Skeletal muscle tissue (tissue), 4 donors: ENCODE data around the gene LCN10. TPM values are rescaled to one million over a fixed set of nuclear protein-coding genes. Genes with fewer than 3 reads are reported as not detected.
"Not testable (repeated sequence)": the region's sequence is repeated elsewhere in the genome, so short reads cannot be mapped to it uniquely, and the experiment has no call there.

ENCODE experiments used
- H3K27ac ChIP-seq: one replicate; pipeline ENCODE4 v1.7.0; 2013; ENCODE audit warnings: mild to moderate bottlenecking, low read depth, low read length, inconsistent platforms
- H3K27me3 ChIP-seq, 3 donors: one replicate each; pipeline ENCODE4 v1.7.0; 2013; ENCODE audit warnings: low read length in 3 of 3; ENCODE audit not compliant: control insufficient read depth in 3 of 3, insufficient read depth in 3 of 3
- H3K36me3 ChIP-seq, 3 donors: one replicate each; pipeline ENCODE4 v1.7.0; 2013; ENCODE audit warnings: low read length in 3 of 3; ENCODE audit not compliant: control insufficient read depth in 3 of 3, insufficient read depth in 3 of 3
- H3K4me1 ChIP-seq, 3 donors: one replicate each; pipeline ENCODE4 v1.7.0; 2013; ENCODE audit warnings: low read length in 3 of 3, mild to moderate bottlenecking in 3 of 3; ENCODE audit not compliant: control insufficient read depth in 3 of 3, insufficient read depth in 3 of 3
- H3K4me3 ChIP-seq, 3 donors: one replicate each; pipeline ENCODE4 v1.7.0; 2013; ENCODE audit warnings: low read length in 3 of 3
- H3K9ac ChIP-seq, 3 donors: one replicate each; pipeline ENCODE4 v1.7.0; 2013; ENCODE audit warnings: low read length in 3 of 3, mild to moderate bottlenecking in 3 of 3, moderate library complexity in 2 of 3, low read depth in 1 of 3
- H3K9me3 ChIP-seq, 3 donors: one replicate each; pipeline ENCODE4 v1.7.0; 2013; ENCODE audit warnings: low read length in 3 of 3; ENCODE audit not compliant: control insufficient read depth in 3 of 3
- total RNA-seq: library from RNA; depleted of rRNA; stranded (reverse); fragments of >200 nt; gene quantifications from one replicate; pipeline ENCODE4 v1.2.3, GENCODE V29; 2014
- donor health status: Osteomylitis.

The LCN10 gene
- total RNA-seq, 1 donor from 2014 or later = 2.1 TPM

DNA sequence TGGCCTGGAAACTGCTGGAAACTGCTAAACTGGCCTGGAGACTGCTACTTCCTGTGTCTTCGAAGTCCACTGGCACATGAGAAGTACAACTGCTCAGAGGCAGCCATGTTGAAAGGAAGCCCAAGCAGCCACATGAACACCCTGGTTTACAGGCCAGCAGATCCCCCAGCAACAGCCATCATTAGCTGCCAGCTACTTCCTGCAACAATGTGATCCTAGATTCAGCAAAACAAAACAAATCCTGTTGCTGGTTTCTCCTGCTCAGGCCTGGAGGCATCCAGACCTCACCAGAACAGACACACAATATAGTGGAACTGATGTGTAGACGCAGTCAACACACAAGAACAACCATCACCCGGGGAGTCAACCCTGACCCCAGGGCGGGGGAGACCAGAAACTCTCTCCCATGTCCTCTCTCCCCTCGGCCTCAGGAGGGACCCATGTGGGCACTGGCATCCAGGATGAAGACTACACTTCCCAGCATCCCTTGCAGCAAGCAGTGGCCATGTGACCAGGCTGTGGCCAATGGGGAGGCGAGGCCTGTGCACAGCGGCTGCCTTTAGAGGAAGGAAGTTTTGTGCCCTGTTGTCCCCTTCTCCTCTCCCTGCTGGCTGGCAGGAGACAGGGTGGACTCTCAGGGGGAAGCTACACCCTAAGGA lies 30.8 kb upstream of the LCN10 start:
- no peak overlapping the region for H3K27ac ChIP-seq
- no peak overlapping the region for H3K9ac ChIP-seq
- peaks cover 0 to 10% (median 0%) of the 10 kb centered on the region in 3 donors for H3K27me3 ChIP-seq
- peaks cover 0 to 3% (median 0%) of the 10 kb centered on the region in 3 donors for H3K36me3 ChIP-seq
- H3K4me3 ChIP-seq = no peak overlapping the region
- H3K9me3 ChIP-seq = peaks cover 0 to 7% (median 3%) of the 10 kb centered on the region in 3 donors
- peaks cover 0 to 3% (median 2%) of the 10 kb centered on the region in 3 donors for H3K4me1 ChIP-seq

DNA sequence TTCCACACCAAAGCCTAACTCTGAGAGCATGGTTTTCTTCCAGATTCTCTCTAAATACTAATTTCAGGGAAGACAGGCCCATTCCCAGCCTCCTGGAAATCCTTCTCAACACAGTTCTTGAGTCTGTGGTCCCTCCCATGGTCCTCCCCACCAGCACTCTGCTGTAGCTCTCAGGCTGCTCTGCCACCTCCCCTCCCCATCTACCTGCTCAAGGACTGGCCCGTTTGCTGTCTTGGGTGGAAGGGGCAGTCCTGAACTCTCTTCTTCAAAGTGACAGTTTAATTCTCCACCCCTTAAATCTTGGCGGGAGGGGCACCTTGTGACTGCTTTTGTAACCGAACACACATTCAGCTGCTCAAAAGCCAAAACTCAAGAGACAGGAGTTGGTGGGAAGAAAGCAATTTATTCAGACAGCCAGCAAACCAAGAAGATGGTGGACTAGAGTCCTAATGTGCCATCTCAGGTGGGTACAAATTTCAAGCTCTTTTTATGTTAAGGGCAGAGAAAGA lies 29.2 kb upstream of the LCN10 start:
- Histone ChIP-seq H3K36me3 (peaks cover 0 to 3% (median 0%) of the 10 kb centered on the region in 3 donors), H3K4me1 (peaks cover 0 to 2% (median 0%) of the 10 kb centered on the region in 3 donors)

DNA sequence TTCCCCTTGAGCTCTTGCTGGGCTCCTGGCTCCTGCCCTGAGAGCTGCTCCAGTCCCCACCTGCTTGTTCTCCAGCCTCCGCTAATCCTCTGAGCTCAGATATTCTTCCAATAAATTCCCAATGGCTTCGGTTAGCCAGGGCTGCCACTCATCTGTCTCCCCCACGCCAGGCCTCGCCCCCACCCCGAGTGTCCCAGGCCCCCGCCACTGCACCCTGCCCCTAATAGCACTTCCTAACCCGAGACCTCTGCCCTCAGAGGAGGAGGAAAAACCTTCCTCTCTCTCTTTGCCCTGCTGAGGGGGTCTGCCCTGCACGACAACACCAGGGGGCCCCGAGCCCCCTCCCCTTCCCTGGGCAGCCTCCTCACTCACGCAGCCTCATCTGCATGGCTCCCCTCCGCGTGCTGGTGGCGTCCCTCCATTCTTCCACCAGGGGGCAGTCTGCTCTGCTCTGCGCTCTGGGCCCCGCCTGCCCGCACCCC lies 27.0 kb upstream of the LCN10 start:
- no peak overlapping the region for H3K9ac ChIP-seq
- peaks cover 0 to 5% (median 4%) of the 10 kb centered on the region in 3 donors for H3K4me1 ChIP-seq
- H3K27me3 ChIP-seq = peaks cover 6 to 8% (median 8%) of the 10 kb centered on the region in 3 donors
- peaks cover 0 to 3% (median 0%) of the 10 kb centered on the region in 3 donors for H3K36me3 ChIP-seq
- no peak overlapping the region for H3K27ac ChIP-seq
- H3K9me3 ChIP-seq = peaks cover 0 to 7% (median 3%) of the 10 kb centered on the region in 3 donors
- H3K4me3 ChIP-seq = no peak overlapping the region

More for the DNA sequence above, 29.2 kb upstream of the LCN10 start:
- Histone ChIP-seq H3K4me3 (no peak overlapping the region), H3K27ac (no peak overlapping the region), H3K9me3 (peaks cover 0 to 7% (median 3%) of the 10 kb centered on the region in 3 donors), H3K27me3 (peaks cover 6 to 8% (median 8%) of the 10 kb centered on the region in 3 donors), H3K9ac (no peak overlapping the region)

DNA sequence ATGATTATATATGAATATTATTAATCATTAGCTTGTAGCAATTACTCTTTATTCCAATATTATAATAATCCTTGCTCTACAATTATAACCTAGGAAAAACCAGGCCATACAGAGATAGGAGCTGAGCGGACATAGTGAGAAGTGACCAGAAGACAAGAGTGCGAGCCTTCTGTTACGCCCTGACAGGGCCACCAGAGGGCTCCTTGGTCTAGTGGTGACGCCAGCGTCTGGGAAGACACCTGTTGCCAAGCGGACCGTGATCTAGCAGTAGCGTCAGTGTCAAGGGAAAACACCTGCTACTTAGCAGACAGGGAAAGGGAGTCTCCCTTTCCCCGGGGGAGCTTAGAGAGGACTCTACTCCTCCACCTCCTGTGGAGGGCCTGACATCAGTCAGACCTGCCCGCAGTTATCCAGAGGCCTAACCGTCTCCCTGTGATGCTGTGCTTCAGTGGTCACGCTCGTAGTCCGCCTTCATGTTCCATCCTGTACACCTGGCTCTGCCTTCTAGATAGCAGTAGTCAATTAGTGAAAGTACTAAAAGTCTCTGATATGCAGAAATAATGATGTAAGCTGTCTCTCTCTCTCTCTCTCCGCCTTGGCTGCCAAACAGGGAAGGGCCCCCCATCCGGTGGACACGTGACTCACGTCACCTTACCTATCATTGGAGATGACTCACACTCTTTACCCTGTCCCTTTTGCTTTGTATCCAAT lies 23.8 kb upstream of the LCN10 start:
- H3K4me1 ChIP-seq, H3K9ac ChIP-seq, H3K4me3 ChIP-seq, H3K36me3 ChIP-seq, H3K27ac ChIP-seq, H3K9me3 ChIP-seq: not testable (repeated sequence)
- H3K27me3 ChIP-seq = peaks cover 8 to 17% (median 12%) of the 10 kb centered on the region in 3 donors

DNA sequence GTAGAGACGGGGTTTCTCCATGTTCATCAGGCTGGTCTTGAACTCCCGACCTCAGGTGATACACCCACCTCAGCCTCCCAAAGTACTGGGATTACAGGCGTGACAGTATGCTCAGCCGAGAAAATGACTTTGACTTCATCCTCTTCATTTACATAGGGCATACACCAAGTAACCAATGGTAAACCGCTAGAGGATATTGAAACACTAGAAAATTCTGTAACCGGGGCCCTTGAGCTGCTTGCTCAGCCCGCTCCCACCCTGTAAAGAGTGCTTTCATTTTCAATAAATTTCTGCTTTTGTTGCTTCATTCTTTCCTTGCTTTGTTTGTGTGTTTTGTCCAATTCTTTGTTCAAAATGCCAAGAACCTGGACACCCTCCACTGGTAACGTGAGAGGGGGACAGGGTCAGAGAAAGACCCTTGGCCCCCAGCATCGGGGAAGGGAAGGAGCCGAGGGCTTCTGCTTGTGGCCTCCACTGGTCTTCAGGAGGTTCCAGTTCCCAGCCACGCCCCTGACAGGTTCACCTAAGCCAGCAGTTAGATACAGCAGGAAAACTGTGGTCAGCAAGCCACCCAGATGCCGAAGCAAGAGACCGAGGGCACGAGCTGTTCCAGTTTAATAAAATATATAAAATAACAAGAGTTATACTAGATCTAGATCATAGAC lies 23.1 kb upstream of the LCN10 start:
- not testable (repeated sequence) for H3K9ac ChIP-seq, H3K4me1 ChIP-seq, H3K36me3 ChIP-seq, H3K4me3 ChIP-seq, H3K27ac ChIP-seq, H3K9me3 ChIP-seq
- H3K27me3 ChIP-seq = peaks cover 8 to 17% (median 12%) of the 10 kb centered on the region in 3 donors

DNA sequence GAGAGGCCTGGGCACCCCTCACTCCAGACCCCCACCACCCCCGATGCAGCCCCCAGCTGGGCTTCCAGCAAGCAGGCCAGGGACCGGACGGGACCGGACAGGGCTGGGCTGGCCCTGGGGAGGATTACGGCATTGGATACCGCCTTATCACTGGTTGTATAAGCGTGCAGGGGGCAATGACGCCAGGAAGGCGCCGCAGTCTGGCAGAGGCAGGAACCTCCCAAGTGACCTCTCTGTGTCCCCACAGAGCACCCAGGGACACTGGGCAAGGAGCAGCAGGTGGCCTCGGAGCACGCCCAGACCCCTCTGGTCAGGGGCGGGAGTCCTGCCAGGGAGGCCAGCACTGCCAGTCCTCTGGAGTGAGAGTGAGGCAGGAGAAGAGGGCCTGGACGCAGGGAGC lies 22.3 kb upstream of the LCN10 start:
- Histone ChIP-seq H3K36me3 (no peaks in the 10 kb centered on the region), H3K4me1 (peaks cover 0 to 5% (median 4%) of the 10 kb centered on the region in 3 donors), H3K27me3 (peaks cover 9 to 20% (median 12%) of the 10 kb centered on the region in 3 donors), H3K27ac (no peak overlapping the region), H3K9ac (no peak overlapping the region), H3K4me3 (no peak overlapping the region), H3K9me3 (no peaks in the 10 kb centered on the region)

DNA sequence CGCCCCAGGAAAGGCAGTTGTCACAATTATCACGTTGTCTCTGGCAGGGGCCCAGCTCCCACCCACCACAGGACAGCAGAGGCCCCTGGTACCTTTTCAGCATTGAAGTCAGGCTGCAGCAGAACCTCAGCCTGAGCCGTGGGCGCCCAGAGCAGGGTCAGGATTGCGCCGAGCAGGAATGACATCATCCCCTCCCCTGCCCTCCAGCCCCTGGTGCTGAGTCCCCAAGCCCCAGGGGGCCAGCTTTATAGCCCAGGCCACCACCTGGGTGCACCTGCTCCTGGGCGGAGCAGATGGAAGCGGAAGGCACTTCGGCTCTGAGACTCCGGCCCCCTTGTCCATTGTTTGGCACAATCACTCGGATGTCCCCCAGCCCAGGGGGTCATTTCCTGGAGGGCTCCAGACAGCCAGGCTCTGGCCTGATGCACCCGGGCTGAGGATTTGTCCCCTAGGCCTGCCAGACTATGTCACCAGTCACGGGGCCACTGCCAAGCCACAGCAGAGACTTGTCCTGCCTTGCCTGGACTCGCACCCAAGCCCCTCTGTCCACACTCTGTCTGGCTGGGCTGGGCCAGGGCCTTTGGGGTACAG lies 21.7 kb upstream of the LCN10 start, which contains the start of gene LCN15:
Gene LCN15 (minus strand): TSS at position 218 of the 591 bp plus-strand sequence. CDS start 30 bp downstream, at position 188.
- no peaks in the 10 kb centered on the region for H3K36me3 ChIP-seq
- no peak within 1 kb of the TSS for H3K9ac ChIP-seq
- no peaks in the 10 kb centered on the region for H3K9me3 ChIP-seq
- H3K27ac ChIP-seq = no peak within 1 kb of the TSS
- H3K4me1 ChIP-seq = peaks cover 0 to 4% (median 4%) of the 10 kb centered on the region in 3 donors
- H3K27me3 ChIP-seq = peaks cover 9 to 18% (median 12%) of the 10 kb centered on the region in 3 donors
- H3K4me3 ChIP-seq = no peak within 1 kb of the TSS

DNA sequence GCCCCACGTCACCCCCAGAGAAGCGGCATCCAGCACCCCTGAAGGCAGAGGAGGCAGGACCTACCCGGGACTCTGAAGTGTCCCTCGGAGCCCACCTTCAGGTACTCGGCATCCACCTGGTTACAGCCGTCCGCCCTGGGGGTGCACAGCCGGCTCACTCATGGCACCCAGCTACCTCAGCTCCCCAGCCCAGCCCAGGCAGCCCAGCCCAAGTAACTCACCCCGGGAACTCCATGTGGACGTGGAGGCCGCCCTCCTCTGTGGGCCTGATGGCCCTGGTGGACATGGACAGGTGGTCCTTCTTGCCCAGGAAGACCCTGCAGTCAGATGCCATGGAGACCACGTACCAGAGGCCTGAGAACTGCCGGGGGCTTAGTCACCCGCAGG lies 20.9 kb upstream of the LCN10 start:
- no peaks in the 10 kb centered on the region for H3K9me3 ChIP-seq
- H3K4me1 ChIP-seq = peaks cover 0 to 4% (median 4%) of the 10 kb centered on the region in 3 donors
- H3K36me3 ChIP-seq = no peaks in the 10 kb centered on the region
- no peak overlapping the region for H3K9ac ChIP-seq
- no peak overlapping the region for H3K4me3 ChIP-seq
- H3K27me3 ChIP-seq = peaks cover 9 to 18% (median 12%) of the 10 kb centered on the region in 3 donors
- no peak overlapping the region for H3K27ac ChIP-seq

DNA sequence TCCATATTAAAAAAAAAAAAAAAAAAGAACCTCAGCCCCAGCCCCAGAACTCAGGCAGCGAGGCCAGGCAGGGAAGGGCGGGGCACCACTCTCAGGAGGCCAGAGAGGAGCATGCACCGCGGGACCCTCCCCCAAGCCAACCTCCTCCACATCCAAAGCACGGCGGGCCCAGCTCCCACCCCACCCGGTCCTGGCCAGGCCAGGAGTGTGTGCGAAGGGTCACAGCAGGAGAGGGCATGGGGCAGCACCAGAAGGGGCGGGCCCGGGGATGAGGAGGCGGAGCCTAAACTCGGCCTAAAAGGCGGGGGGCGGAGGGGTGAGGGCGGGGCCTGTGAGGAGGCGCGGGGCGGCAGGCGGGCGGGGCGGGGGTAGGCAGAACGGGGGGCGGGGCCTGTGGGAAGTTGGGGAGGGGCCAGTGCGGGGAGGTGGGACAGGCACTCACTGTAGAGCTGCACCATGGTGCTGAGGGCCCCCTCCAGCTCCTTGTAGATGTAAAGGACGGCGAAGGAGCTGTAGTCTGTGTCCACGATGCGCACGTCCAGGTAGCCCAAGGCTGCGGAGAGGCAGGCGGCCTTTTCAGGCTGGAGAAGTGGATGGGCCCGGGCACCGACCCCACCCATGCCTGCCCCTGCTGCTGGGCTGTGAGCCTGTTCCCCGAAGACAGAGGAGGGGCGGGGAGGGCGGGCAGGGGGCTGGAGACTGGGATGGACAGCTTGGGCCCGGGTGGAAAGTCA lies 20.3 kb upstream of the LCN10 start:
- H3K9me3 ChIP-seq = no peaks in the 10 kb centered on the region
- no peaks in the 10 kb centered on the region for H3K36me3 ChIP-seq
- H3K9ac ChIP-seq = no peak overlapping the region
- H3K4me3 ChIP-seq = no peak overlapping the region
- H3K27ac ChIP-seq = no peak overlapping the region
- peaks cover 4 to 9% (median 6%) of the 10 kb centered on the region in 3 donors for H3K4me1 ChIP-seq
- H3K27me3 ChIP-seq = peaks cover 7 to 16% (median 11%) of the 10 kb centered on the region in 3 donors
